ENCODE results near the gene HBP1. TPM values are rescaled to one million over a fixed set of nuclear protein-coding genes. Genes with fewer than 3 reads are reported as not detected.
A peak's percentile ranks its signal among the peaks of the same experiment; 100 is the strongest.

Gene HBP1
- total and polyA plus RNA-seq, 2 donors (not counting 1 experiment from before 2014, with no cell fraction given), result 47.2 to 127 TPM

DNA sequence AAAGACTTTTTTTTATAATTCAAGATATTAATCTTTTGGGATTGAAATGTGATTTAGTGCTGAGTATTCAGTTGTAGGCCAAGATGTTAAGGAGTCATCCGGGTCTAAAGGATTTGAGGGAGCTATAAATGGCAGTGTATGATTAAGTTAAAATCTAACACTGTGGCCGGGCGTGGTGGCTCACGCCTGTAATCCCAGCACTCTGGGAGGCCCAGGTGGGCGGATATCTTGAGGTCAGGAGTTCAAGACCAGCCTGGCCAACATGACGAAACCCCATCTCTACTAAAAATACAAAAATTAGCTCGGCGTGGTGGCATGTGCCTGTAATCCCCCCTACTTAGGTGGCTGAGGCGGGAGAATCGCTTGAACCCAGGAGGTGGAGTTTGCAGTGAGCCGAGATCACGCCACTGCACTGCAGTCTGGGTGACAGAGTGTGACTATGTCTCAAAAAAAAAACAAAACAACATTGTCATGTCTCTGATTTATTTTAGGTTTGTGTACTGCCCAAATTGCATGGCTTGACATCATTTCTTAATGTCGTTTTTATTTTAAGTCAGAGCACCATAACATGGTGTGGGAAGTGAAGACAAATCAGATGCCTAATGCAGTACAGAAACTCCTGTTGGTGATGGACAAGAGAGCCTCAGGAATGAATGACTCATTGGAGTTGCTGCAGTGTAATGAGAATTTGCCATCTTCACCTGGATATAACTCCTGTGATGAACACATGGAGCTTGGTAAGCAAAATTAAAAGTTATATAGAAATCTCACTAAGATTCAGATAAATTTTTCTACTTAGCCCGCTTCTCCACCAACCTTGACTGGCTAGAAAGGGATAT, 10.7 kb downstream of the HBP1 start:
- ATAC-seq (ENCODE audit: low read depth) (no peak), DNase-seq (no peak)
- CTCF ChIA-PET, result interaction anchor here (1.1 to 2.4 kb wide), 3 partner anchors 11 to 27 kb away, joined by 3 to 13 read pairs (median 4); partner anchors contain the start of gene HBP1
- Histone ChIP-seq H4K20me1 (ENCODE audit: control insufficient read depth, insufficient read depth, low read length, poor library complexity, severe bottlenecking) (peaks cover 86% of the 10 kb centered on the region), H3K4me1 (ENCODE audit: control insufficient read depth in 2 of 2, insufficient read depth in 2 of 2, low read length in 2 of 2) (peaks cover 6 to 8% of the 10 kb centered on the region in 2 donors), H2AFZ (ENCODE audit: insufficient read depth, low read depth, low read length, poor library complexity, severe bottlenecking) (no peak overlapping the region), H3K27me3 (replicated peaks in 1 of 4; ENCODE audit: control extremely low read depth in 1 of 4, control insufficient read depth in 3 of 4, insufficient read depth in 4 of 4, low read length in 3 of 4) (no peaks in the 10 kb centered on the region), H3K79me2 (ENCODE audit: control insufficient read depth, insufficient read depth, low read length) (peaks cover 80% of the 10 kb centered on the region), H3K9ac (ENCODE audit: low read length) (no peak overlapping the region), H3K4me2 (replicated peaks; ENCODE audit: low read depth, low read length, poor library complexity, severe bottlenecking) (no peak overlapping the region), H3K9me3 (ENCODE audit: control extremely low read depth in 1 of 3, control insufficient read depth in 2 of 3, insufficient read depth in 1 of 3, low read length in 2 of 3) (no peaks in the 10 kb centered on the region), H3K4me3 (ENCODE audit: control extremely low read depth in 1 of 5, extremely low read depth in 1 of 5, insufficient read depth in 1 of 5, low read depth in 2 of 5, low read length in 4 of 5) (no peak overlapping the region), H3K36me3 (replicated peaks in 1 of 2; ENCODE audit: control extremely low read depth in 1 of 2, control insufficient read depth in 1 of 2, extremely low read depth in 1 of 2, insufficient read depth in 2 of 2, low read length in 1 of 2) (peaks cover 0 to 47% of the 10 kb centered on the region in 2 experiments), H3K27ac (ENCODE audit: low read length in 2 of 2) (no peak overlapping the region)
- 90% methylated on average over 2 of the region's 14 CpGs for WGBS (ENCODE audit: insufficient coverage)
- intact Hi-C loops (cut with micrococcal nuclease), result no loop called here
- H3K27me3 Mint-ChIP-seq, result no peaks in the 10 kb centered on the region
- H3K4me3 Mint-ChIP-seq, result no peak overlapping the region
- no peak overlapping the region for H3K27ac Mint-ChIP-seq
- POLR2A ChIA-PET, result no interaction called here
- TF ChIP-seq EZH2 (IDR thresholded peaks at IDR 0.05; ENCODE audit: borderline replicate concordance, insufficient read depth, low read depth, low read length, poor library complexity, severe bottlenecking), result no peak
- TF ChIP-seq, protein P1, sequence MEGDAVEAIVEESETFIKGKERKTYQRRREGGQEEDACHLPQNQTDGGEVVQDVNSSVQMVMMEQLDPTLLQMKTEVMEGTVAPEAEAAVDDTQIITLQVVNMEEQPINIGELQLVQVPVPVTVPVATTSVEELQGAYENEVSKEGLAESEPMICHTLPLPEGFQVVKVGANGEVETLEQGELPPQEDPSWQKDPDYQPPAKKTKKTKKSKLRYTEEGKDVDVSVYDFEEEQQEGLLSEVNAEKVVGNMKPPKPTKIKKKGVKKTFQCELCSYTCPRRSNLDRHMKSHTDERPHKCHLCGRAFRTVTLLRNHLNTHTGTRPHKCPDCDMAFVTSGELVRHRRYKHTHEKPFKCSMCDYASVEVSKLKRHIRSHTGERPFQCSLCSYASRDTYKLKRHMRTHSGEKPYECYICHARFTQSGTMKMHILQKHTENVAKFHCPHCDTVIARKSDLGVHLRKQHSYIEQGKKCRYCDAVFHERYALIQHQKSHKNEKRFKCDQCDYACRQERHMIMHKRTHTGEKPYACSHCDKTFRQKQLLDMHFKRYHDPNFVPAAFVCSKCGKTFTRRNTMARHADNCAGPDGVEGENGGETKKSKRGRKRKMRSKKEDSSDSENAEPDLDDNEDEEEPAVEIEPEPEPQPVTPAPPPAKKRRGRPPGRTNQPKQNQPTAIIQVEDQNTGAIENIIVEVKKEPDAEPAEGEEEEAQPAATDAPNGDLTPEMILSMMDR (IDR thresholded peaks at IDR 0.05), result no peak
- peaks cover 28% of the 10 kb centered on the region for H3K4me1 Mint-ChIP-seq
- no peaks in the 10 kb centered on the region for H3K9me3 Mint-ChIP-seq (ENCODE audit: insufficient read depth)

DNA sequence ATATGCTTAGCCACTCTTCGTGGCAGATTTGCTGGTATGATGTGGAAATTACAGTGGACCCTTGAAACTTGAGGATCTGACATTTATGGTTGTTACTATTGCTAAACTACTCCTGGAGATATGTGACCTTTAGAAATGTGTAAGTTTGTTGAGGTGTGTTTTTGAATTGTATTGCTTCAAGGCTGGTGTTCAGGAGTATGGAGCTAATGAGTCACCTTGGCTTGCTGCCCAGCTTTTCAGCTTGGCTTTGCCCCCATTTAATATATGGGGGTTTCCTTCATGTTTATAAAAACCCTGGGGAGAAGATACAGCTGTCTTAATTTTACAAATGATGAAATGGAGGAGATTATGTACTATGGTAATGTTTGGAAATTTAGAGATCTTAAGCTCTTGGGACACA, 11.6 kb downstream of the HBP1 start:
- peaks cover 86% of the 10 kb centered on the region for H4K20me1 ChIP-seq (ENCODE audit: control insufficient read depth, insufficient read depth, low read length, poor library complexity, severe bottlenecking)
- Mint-ChIP-seq H3K9me3 (ENCODE audit: insufficient read depth) (no peaks in the 10 kb centered on the region), H3K27ac (no peak overlapping the region), H3K27me3 (no peaks in the 10 kb centered on the region), H3K4me3 (peak overlapping the region; percentile 0), H3K4me1 (peaks cover 22% of the 10 kb centered on the region)
- peak overlapping the region in 1 of 2 donors; percentile 3 for H3K27ac ChIP-seq (ENCODE audit: low read length in 2 of 2)
- TF ChIP-seq, protein P1 (IDR thresholded peaks at IDR 0.05), result no peak
- no peak for TF ChIP-seq EZH2 (IDR thresholded peaks at IDR 0.05; ENCODE audit: borderline replicate concordance, insufficient read depth, low read depth, low read length, poor library complexity, severe bottlenecking)
- no peaks in the 10 kb centered on the region for H3K9me3 ChIP-seq (ENCODE audit: control extremely low read depth in 1 of 3, control insufficient read depth in 2 of 3, insufficient read depth in 1 of 3, low read length in 2 of 3)
- ChIA-PET CTCF (interaction anchor here (1.1 to 2.4 kb wide), 5 partner anchors 11 to 30 kb away, joined by 3 to 13 read pairs (median 4); partner anchors contain the start of gene HBP1), POLR2A (interaction anchor here (1.7 kb wide), 1 partner anchor 11 kb away, joined by 7 read pairs; the partner anchor contains the start of gene HBP1)
- peaks cover 2 to 54% of the 10 kb centered on the region in 2 experiments for H3K36me3 ChIP-seq (replicated peaks in 1 of 2; ENCODE audit: control extremely low read depth in 1 of 2, control insufficient read depth in 1 of 2, extremely low read depth in 1 of 2, insufficient read depth in 2 of 2, low read length in 1 of 2)
- no peak overlapping the region for H3K9ac ChIP-seq (ENCODE audit: low read length)
- DNase-seq, result no peak
- no peaks in the 10 kb centered on the region for H3K27me3 ChIP-seq (replicated peaks in 1 of 4; ENCODE audit: control extremely low read depth in 1 of 4, control insufficient read depth in 3 of 4, insufficient read depth in 4 of 4, low read length in 3 of 4)
- no peak overlapping the region for H3K4me3 ChIP-seq (ENCODE audit: control extremely low read depth in 1 of 5, extremely low read depth in 1 of 5, insufficient read depth in 1 of 5, low read depth in 2 of 5, low read length in 4 of 5)
- ATAC-seq (ENCODE audit: low read depth), result no peak
- peaks cover 80% of the 10 kb centered on the region for H3K79me2 ChIP-seq (ENCODE audit: control insufficient read depth, insufficient read depth, low read length)
- H2AFZ ChIP-seq (ENCODE audit: insufficient read depth, low read depth, low read length, poor library complexity, severe bottlenecking), result no peak overlapping the region
- intact Hi-C loops (cut with micrococcal nuclease), result no loop called here
- WGBS (ENCODE audit: insufficient coverage), result 100% methylated on average over 1 of the region's 1 CpG
- no peak overlapping the region for H3K4me2 ChIP-seq (replicated peaks; ENCODE audit: low read depth, low read length, poor library complexity, severe bottlenecking)
- H3K4me1 ChIP-seq (ENCODE audit: control insufficient read depth in 2 of 2, insufficient read depth in 2 of 2, low read length in 2 of 2), result peaks cover under 1% of the 10 kb centered on the region in 2 donors

All from B cell (primary cell).